ENCODE results near the gene PDIA4.

PDIA4 gene

DNA sequence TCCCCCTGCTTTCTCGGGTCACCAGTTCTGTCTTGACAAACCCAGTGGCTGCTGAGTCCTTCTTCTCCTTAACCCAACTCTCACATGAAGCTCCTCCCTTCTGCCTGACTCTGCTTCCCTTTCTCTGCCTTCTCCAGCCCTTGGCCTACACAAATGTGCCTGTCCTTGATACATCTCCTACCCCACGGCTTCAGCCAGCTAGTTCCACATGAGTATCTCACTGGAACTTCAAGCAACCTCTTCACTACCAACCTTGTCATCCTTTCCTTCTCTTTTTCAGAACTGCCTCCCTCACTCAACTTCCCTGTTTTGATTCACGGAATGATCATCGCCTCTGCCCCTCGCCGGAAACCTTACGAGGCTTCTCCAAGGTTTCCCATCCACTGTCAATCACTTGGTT, 55.9 kb downstream of the PDIA4 start:
- Histone ChIP-seq H3K36me3 (ENCODE audit: control insufficient read depth, insufficient read depth, low read length) (no peaks in the 10 kb centered on the region), H3K4me3 (ENCODE audit: extremely low read depth, insufficient read depth, low read length, poor library complexity, severe bottlenecking) (no peak overlapping the region), H3K27ac (ENCODE audit: low read depth, low read length, severe bottlenecking) (no peak overlapping the region), H3K4me1 (ENCODE audit: control insufficient read depth, insufficient read depth, low read length, poor library complexity, severe bottlenecking) (no peaks in the 10 kb centered on the region), H3K9me3 (ENCODE audit: control insufficient read depth, low read length) (no peaks in the 10 kb centered on the region)
- 92 to 94% methylated on average over 7 of the region's 7 CpGs for WGBS, 2 experiments (ENCODE audit: insufficient coverage in 2 of 2)

DNA sequence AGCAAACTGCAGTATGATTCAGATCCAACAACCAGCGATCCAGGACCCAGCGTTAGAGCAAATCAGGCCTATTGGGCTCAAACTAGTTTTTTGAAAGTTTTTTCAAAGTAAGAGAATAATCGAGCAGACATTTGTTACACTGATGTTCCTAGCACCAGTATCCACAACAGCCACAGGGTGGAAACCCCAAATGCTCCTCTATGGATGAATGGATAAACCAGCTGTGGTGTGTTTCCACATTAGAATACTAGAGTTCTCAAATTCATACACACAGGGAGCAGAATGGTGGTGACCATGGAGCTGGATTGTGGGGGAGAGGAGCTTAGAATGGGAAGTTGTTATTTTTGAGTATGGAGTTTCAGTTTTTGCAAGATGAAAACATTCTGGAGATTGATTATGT, 60.7 kb downstream of the PDIA4 start:
- Histone ChIP-seq H3K36me3 (ENCODE audit: control insufficient read depth, insufficient read depth, low read length) (no peaks in the 10 kb centered on the region), H3K9me3 (ENCODE audit: control insufficient read depth, low read length) (no peaks in the 10 kb centered on the region), H3K27ac (ENCODE audit: low read depth, low read length, severe bottlenecking) (no peak overlapping the region), H3K4me3 (ENCODE audit: extremely low read depth, insufficient read depth, low read length, poor library complexity, severe bottlenecking) (no peak overlapping the region), H3K4me1 (ENCODE audit: control insufficient read depth, insufficient read depth, low read length, poor library complexity, severe bottlenecking) (no peaks in the 10 kb centered on the region)
- WGBS, 2 experiments (ENCODE audit: insufficient coverage in 2 of 2), result 90 to 100% methylated on average over 2 of the region's 3 CpGs

DNA sequence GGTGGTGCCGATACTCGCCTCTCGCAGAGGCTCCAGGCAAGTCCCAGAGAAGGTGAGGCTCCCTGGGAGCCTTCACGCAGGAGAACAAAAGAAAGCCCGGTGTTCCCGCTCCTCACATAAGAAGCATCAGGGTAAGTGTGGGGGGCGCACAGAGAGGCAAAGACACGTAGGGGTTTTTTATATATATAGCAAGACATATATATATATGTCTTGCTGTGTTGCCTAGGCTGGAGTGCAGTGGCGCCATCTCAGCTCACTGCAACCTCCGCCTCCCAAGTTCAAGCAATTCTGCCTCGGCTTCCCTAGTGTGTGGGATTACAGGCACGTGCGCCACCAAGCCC, 61.3 kb downstream of the PDIA4 start:
- no peaks in the 10 kb centered on the region for H3K9me3 ChIP-seq (ENCODE audit: control insufficient read depth, low read length)
- H3K27ac ChIP-seq (ENCODE audit: low read depth, low read length, severe bottlenecking), result no peak overlapping the region
- WGBS, 2 experiments (ENCODE audit: insufficient coverage in 2 of 2), result 24 to 56% methylated on average over 3 to 9 of the region's 13 CpGs
- no peaks in the 10 kb centered on the region for H3K4me1 ChIP-seq (ENCODE audit: control insufficient read depth, insufficient read depth, low read length, poor library complexity, severe bottlenecking)
- no peak overlapping the region for H3K4me3 ChIP-seq (ENCODE audit: extremely low read depth, insufficient read depth, low read length, poor library complexity, severe bottlenecking)
- no peaks in the 10 kb centered on the region for H3K36me3 ChIP-seq (ENCODE audit: control insufficient read depth, insufficient read depth, low read length)

DNA sequence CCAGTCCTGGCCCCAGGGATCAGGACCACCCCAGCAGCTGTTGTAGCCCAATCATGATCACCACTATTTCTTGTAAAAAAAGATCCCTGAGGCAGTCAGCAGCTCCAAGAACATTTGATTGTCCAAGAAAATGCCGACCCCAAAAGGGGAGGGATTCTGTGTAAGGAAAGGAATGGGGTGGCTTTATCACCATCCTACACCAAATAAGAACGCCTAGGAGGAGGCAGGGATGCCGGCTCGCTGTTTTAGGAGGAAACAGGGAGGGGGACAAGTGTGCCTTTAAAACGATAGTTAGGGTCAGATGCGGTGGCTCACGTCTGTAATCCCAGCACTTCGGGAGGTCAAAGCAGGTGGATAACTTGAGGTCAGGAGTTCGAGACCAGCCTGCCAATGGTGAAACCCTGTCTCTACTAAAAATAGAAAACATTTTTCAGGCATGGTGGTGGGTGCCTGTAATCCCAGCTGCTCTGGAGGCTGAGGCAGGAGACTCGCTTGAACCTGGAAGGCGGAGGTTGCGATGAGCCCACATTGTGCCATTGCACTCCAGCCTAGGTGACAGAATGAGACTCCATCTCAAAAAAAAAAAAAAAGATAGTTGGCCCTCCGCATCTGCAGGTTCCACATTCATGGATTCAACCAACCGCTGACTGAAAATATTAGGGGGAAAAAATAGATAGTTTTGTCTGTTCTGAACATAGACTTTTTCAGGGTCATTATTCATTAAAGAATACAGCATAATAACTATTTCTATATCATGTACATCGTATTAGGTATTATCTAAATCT, 63.6 kb downstream of the PDIA4 start:
- H3K4me3 ChIP-seq (ENCODE audit: extremely low read depth, insufficient read depth, low read length, poor library complexity, severe bottlenecking), result no peak overlapping the region
- WGBS, 2 experiments (ENCODE audit: insufficient coverage in 2 of 2), result 75 to 76% methylated on average over 8 to 9 of the region's 15 CpGs
- no peaks in the 10 kb centered on the region for H3K36me3 ChIP-seq (ENCODE audit: control insufficient read depth, insufficient read depth, low read length)
- no peaks in the 10 kb centered on the region for H3K9me3 ChIP-seq (ENCODE audit: control insufficient read depth, low read length)
- no peaks in the 10 kb centered on the region for H3K4me1 ChIP-seq (ENCODE audit: control insufficient read depth, insufficient read depth, low read length, poor library complexity, severe bottlenecking)
- no peak overlapping the region for H3K27ac ChIP-seq (ENCODE audit: low read depth, low read length, severe bottlenecking)

DNA sequence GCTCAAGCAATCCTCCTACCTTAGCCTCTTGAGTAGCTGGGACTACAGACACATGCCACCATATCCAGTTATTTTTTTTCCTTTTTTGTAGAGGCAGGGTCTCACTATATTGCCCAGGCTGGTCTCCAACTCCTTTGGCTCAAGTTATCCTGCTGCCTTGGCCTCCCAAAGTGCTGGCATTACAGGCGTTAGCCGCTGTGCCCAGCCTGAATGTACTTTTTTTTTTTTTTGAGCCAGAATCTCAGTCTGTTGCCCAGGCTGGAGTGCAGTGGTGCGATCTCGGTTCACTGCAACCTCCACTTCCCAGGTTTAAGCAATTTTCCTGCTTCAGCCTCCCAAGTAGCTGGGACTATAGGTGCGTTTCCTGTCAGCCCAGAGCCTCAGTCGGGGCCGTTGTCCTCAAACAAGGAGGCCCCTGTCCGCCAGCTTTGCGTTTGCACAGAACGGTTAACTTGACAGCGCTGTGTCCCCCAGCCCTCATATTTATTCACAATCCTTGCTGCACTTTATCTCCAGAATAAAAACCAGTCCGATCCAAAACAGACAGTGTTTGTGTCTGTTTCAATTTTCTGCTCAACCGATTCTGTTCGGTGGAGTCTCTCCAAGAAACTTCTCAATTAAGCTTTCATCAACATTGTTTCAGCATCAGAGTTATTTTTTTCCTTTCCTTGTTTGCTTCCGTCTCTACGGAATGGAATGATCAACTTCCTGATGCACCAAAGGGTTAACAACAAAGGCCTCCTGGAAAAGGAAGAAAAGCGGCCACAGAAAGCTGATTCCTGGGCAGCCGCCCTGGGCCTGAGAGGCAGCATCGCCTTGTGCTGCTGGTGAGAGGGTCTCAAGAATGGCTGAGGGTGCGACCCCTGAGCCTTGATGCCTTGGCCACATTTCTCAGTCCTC, 64.5 kb downstream of the PDIA4 start:
- no peaks in the 10 kb centered on the region for H3K9me3 ChIP-seq (ENCODE audit: control insufficient read depth, low read length)
- 76 to 78% methylated on average over 20 of the region's 20 CpGs for WGBS, 2 experiments (ENCODE audit: insufficient coverage in 2 of 2)
- H3K4me3 ChIP-seq (ENCODE audit: extremely low read depth, insufficient read depth, low read length, poor library complexity, severe bottlenecking), result no peak overlapping the region

DNA sequence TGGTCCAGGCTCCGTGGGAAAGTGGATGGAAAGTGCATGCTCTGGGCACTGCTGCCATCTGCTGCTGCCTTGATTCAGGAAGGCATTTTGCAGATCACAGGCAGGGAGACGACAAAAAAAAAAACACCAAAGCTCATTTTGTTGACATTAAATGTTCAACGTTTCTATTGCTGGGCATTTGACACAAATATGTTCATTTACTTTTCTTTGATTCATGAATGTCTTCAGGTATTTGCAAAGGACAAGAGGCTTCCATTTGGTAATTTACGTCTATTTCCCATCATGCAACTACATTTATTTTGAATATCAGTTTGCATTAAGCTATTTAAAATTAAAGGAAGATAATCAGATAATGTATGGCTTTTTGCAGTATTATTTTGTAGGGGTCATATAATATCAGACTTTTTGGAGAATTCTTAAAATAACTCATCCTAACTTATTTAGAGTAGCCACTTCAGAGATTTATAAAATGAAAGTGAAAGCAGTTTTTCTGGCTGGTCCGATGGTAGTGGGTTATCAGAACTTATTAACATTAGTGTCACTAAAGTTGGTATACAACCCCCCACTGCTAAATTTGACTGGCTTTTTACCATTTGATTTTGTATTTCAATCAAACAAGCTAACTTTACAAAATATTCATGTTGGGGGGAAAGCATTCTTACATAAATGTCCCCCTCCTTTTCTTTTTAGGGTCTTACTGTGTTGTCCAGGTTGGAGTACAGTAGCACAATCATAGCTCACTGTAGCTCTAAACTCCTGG, 65.3 kb downstream of the PDIA4 start:
- Histone ChIP-seq H3K4me1 (ENCODE audit: control insufficient read depth, insufficient read depth, low read length, poor library complexity, severe bottlenecking) (no peaks in the 10 kb centered on the region), H3K36me3 (ENCODE audit: control insufficient read depth, insufficient read depth, low read length) (no peaks in the 10 kb centered on the region), H3K4me3 (ENCODE audit: extremely low read depth, insufficient read depth, low read length, poor library complexity, severe bottlenecking) (peak overlapping the region; percentile 35), H3K27ac (ENCODE audit: low read depth, low read length, severe bottlenecking) (peak overlapping the region; percentile 79), H3K9me3 (ENCODE audit: control insufficient read depth, low read length) (no peaks in the 10 kb centered on the region)
- 0 to 6% methylated on average over 1 to 3 of the region's 5 CpGs for WGBS, 2 experiments (ENCODE audit: insufficient coverage in 2 of 2)

More for the DNA sequence above, 64.5 kb downstream of the PDIA4 start:
- Histone ChIP-seq H3K36me3 (ENCODE audit: control insufficient read depth, insufficient read depth, low read length) (no peaks in the 10 kb centered on the region), H3K27ac (ENCODE audit: low read depth, low read length, severe bottlenecking) (no peak overlapping the region), H3K4me1 (ENCODE audit: control insufficient read depth, insufficient read depth, low read length, poor library complexity, severe bottlenecking) (no peaks in the 10 kb centered on the region)

DNA sequence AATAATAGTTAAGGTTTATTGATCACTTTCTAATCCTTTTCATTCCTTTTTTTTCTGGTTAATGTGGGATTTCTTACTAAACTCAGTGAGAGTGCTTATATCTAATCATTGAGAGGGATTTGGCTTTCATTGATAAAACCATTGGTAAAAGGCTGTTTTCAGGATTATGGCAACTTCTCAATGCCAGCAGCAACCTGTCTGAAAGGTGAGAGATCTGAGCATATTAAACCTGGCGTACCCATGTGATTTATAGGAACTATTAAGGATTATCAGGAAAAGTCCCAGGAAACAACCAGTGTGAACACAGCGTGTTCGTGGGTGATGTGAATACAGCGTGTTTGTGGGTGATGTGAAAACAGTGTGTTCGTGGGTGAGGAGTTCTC, 65.9 kb downstream of the PDIA4 start:
- WGBS, 2 experiments (ENCODE audit: insufficient coverage in 2 of 2), result 23 to 29% methylated on average over 4 to 5 of the region's 5 CpGs
- no peak overlapping the region for H3K27ac ChIP-seq (ENCODE audit: low read depth, low read length, severe bottlenecking)
- no peaks in the 10 kb centered on the region for H3K4me1 ChIP-seq (ENCODE audit: control insufficient read depth, insufficient read depth, low read length, poor library complexity, severe bottlenecking)

DNA sequence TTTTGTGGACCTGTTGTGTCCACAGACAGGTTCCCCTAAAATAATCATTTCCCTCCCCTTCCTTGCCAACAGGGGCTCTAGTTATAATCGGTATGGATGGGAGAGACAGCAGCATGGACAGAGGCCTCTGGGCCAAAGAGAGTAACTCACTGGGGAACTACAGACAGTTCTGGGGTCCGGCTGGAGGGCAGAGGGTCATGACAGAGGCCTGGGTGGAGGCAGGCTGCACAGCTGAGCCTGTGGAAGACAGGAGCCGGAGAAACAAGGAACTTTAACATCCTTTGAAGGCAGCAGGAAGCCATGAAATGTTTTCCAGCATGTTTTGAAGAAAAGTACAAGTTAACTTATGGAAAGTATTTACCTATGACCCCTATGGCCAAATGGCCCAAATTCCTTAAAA, 68.6 kb downstream of the PDIA4 start:
- WGBS, 2 experiments (ENCODE audit: insufficient coverage in 2 of 2), result 88 to 96% methylated on average over 3 of the region's 3 CpGs
- Histone ChIP-seq H3K27ac (ENCODE audit: low read depth, low read length, severe bottlenecking) (no peak overlapping the region), H3K9me3 (ENCODE audit: control insufficient read depth, low read length) (no peaks in the 10 kb centered on the region), H3K4me1 (ENCODE audit: control insufficient read depth, insufficient read depth, low read length, poor library complexity, severe bottlenecking) (no peaks in the 10 kb centered on the region), H3K36me3 (ENCODE audit: control insufficient read depth, insufficient read depth, low read length) (no peaks in the 10 kb centered on the region), H3K4me3 (ENCODE audit: extremely low read depth, insufficient read depth, low read length, poor library complexity, severe bottlenecking) (no peak overlapping the region)

More for the DNA sequence above, 65.9 kb downstream of the PDIA4 start:
- Histone ChIP-seq H3K4me3 (ENCODE audit: extremely low read depth, insufficient read depth, low read length, poor library complexity, severe bottlenecking) (peak overlapping the region; percentile 35), H3K9me3 (ENCODE audit: control insufficient read depth, low read length) (no peaks in the 10 kb centered on the region), H3K36me3 (ENCODE audit: control insufficient read depth, insufficient read depth, low read length) (no peaks in the 10 kb centered on the region)

DNA sequence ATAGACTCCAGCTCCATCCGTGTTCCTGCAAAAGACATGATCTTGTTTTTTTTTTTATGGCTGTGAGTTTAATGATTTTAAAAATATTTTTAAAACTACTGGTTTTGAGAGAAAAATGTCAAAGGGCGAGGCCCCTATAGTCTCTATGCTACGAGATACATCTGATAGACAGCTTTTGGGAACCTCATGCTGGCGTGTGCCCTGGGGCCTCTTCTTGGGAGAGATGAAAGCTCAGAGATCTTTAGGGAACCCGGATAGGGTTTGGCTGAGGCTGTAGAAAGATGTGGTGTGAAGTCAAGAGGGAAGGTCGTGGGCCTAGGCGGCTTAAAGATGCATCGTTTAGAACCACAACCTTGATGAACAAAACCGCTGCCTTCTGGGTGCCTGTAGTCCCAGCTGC, 70.2 kb downstream of the PDIA4 start:
- 80 to 88% methylated on average over 5 to 7 of the region's 9 CpGs for WGBS, 2 experiments (ENCODE audit: insufficient coverage in 2 of 2)
- H3K9me3 ChIP-seq (ENCODE audit: control insufficient read depth, low read length), result no peaks in the 10 kb centered on the region
- no peak overlapping the region for H3K27ac ChIP-seq (ENCODE audit: low read depth, low read length, severe bottlenecking)
- no peak overlapping the region for H3K4me3 ChIP-seq (ENCODE audit: extremely low read depth, insufficient read depth, low read length, poor library complexity, severe bottlenecking)
- H3K4me1 ChIP-seq (ENCODE audit: control insufficient read depth, insufficient read depth, low read length, poor library complexity, severe bottlenecking), result no peaks in the 10 kb centered on the region
- H3K36me3 ChIP-seq (ENCODE audit: control insufficient read depth, insufficient read depth, low read length), result no peaks in the 10 kb centered on the region

DNA sequence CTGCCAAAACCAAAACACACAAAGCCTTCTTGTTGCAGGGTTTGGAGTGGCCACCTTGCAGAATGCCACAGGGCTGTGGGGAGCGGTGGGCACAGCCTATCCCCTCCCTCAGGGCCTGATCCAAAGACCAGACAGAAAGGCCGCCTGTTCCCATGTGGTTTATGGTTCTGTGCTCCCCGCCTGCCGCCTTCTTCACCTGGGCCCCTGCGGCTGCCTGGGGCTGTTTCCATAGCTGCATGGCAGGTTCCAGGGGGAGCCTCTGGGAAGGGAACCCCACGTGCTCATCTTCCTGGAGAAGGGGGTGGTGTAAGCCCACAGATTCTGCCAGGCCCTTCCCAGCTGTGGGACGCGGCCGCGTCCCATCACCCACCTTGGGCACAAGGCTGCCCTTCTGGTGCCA, 73.5 kb downstream of the PDIA4 start:
- Histone ChIP-seq H3K4me3 (ENCODE audit: extremely low read depth, insufficient read depth, low read length, poor library complexity, severe bottlenecking) (no peak overlapping the region), H3K4me1 (ENCODE audit: control insufficient read depth, insufficient read depth, low read length, poor library complexity, severe bottlenecking) (no peaks in the 10 kb centered on the region), H3K9me3 (ENCODE audit: control insufficient read depth, low read length) (no peaks in the 10 kb centered on the region), H3K36me3 (ENCODE audit: control insufficient read depth, insufficient read depth, low read length) (no peaks in the 10 kb centered on the region), H3K27ac (ENCODE audit: low read depth, low read length, severe bottlenecking) (no peak overlapping the region)
- WGBS, 2 experiments (ENCODE audit: insufficient coverage in 2 of 2), result 86 to 93% methylated on average over 5 of the region's 10 CpGs
